B cell (primary cell): ENCODE measurements around the gene NAMPT.

Source experiments
- EZH2 ChIP-seq: IDR thresholded peaks from 2 replicates; pipeline ENCODE4 v1.6.1; 2012; ENCODE audit warnings: borderline replicate concordance, low read depth, mild to moderate bottlenecking, moderate library complexity, low read length; ENCODE audit not compliant: insufficient read depth, poor library complexity, severe bottlenecking
- TF ChIP-seq, protein P1 (sequence below): fragments of 200-600 bp; IDR thresholded peaks from one replicate; pipeline ENCODE4 v1.8.0; 2022; ENCODE audit warnings: antibody characterized with exemption, mild to moderate bottlenecking

DNA sequence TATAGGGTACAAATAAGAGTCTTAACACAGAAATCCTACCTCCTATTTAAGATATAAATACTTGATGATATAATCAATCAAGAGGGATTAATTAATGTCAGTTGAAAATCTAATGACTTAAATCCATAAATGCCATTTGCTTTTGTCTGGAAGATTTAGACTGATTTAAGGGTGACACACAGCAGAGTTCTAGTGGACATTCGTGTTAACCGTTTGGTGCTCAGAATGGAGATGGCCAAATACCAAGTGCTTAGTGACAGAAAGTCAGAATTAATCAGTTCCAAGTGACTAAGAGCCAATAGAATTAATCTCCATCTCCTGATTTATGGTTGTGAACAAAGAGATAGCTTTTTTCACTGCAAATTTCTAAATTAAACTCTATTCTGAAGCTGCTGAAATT is 36.2 kb downstream of the NAMPT start:
- TF ChIP-seq, protein P1, sequence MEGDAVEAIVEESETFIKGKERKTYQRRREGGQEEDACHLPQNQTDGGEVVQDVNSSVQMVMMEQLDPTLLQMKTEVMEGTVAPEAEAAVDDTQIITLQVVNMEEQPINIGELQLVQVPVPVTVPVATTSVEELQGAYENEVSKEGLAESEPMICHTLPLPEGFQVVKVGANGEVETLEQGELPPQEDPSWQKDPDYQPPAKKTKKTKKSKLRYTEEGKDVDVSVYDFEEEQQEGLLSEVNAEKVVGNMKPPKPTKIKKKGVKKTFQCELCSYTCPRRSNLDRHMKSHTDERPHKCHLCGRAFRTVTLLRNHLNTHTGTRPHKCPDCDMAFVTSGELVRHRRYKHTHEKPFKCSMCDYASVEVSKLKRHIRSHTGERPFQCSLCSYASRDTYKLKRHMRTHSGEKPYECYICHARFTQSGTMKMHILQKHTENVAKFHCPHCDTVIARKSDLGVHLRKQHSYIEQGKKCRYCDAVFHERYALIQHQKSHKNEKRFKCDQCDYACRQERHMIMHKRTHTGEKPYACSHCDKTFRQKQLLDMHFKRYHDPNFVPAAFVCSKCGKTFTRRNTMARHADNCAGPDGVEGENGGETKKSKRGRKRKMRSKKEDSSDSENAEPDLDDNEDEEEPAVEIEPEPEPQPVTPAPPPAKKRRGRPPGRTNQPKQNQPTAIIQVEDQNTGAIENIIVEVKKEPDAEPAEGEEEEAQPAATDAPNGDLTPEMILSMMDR, result no peak
- no peak for TF ChIP-seq EZH2
